HG03558 (cell line): ENCODE results near the gene OR8B2.
"Not testable (repeated sequence)": the region's sequence is repeated elsewhere in the genome, so short reads cannot be mapped to it uniquely, and the experiment has no call there.

Source experiments
- ATAC-seq: cut with Tn5 transposase; IDR thresholded peaks from one replicate; pipeline ENCODE4 v1.9.1; 2021; ENCODE audit warnings: moderate number of reproducible peaks; ENCODE audit not compliant: unreplicated experiment; ENCODE audit errors: extremely low read depth

OR8B2 gene, protein sequence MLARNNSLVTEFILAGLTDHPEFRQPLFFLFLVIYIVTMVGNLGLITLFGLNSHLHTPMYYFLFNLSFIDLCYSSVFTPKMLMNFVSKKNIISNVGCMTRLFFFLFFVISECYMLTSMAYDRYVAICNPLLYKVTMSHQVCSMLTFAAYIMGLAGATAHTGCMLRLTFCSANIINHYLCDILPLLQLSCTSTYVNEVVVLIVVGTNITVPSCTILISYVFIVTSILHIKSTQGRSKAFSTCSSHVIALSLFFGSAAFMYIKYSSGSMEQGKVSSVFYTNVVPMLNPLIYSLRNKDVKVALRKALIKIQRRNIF

GRCh38 chr11:124384399-124384798 lies at the start of gene OR8B2:
OR8B2 (minus strand) TSS chr11:124384499; CDS start chr11:124383343, 1,156 bp downstream.
- ATAC-seq, result no peak

DNA sequence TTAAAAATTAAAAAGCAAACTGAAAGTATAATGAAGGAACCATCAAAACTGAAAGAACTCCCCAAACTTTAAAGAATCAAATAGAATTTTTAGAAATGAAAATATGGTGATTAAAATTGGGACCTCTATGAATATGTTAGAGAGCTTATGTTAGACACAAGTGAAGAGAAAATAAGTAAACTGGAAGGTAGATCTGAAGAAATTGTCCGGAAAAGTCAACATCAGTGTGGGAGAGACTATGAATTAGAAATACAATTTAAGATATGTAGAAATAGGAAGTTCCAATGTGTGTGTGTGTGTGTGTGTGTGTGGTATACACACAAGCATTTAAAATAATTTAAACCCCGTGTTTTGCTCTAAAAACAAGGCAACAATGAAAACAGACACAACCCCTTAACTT lies 45.3 kb upstream of the OR8B2 start:
- no peak for ATAC-seq

- no peak for ATAC-seq
Observed at GRCh38 chr11:124424384-124424921, 40.2 kb upstream of the OR8B2 start, which contains the start of gene OR8B4. OR8B4 (minus strand) TSS chr11:124424871; CDS start chr11:124424871, 0 bp downstream.

- ATAC-seq, result no peak
Observed at GRCh38 chr11:124421043-124421442, 36.7 kb upstream of the OR8B2 start.

GRCh38 chr11:124415356-124415923 lies 31.1 kb upstream of the OR8B2 start:
- no peak for ATAC-seq

GRCh38 chr11:124409906-124410305 lies 25.6 kb upstream of the OR8B2 start:
- ATAC-seq, result no peak

GRCh38 chr11:124405581-124405980 lies 21.3 kb upstream of the OR8B2 start:
- ATAC-seq, result no peak

GRCh38 chr11:124403186-124403585 lies 18.9 kb upstream of the OR8B2 start:
- ATAC-seq, result not testable (repeated sequence)

DNA sequence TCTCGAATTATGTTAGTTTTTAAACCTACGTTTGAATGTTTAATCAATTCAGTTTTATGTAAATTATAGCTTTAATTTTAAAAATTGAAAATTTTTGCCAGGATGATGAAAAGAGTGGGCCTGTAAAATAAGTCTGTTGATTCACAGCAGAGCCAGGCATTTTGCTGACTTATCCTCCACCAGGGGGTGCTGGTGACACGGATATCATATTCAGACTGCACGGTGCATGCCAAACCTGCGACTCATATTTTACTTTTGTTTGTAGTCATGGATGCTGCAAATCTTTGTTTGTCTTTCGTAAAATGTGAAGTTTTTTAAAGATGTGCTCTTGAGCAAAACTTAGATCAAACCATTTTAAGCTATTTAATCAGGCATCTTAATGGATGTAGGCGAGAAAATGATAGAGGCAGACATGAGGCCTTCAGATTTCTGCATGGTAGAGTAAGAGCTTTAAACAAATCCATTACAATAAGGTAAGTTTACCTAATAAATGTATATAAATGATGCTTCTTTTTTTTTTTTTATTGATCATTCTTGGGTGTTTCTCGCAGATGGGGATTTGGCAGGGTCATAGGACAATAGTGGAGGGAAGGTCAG lies 18.1 kb upstream of the OR8B2 start:
- no peak for ATAC-seq

DNA sequence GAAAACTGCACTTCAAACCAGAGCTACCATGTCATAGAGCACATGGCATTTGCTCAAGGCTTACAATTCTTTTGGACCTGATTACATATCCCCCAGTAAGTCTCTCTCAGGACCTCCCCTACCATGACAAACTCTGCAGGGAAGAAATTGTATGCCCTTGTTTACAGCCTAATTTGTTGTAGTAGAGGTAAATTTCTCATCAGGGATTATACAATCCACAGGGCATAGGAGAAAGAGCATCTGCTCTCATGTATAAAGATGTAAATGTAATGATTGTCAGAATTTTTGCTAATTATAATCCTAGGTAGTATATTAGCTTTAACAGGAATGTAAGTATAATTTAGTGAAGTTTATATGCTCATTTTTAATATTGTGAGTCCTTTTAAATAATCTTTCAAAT lies 14.6 kb upstream of the OR8B2 start, which contains the start of gene OR8B3:
Gene OR8B3, minus strand, starts transcription at position 101 of the 400 bp plus-strand sequence. CDS start 1,673 bp downstream, outside the sequence.
- ATAC-seq, result no peak

GRCh38 chr11:124396847-124397246 lies 12.5 kb upstream of the OR8B2 start:
- not testable (repeated sequence) for ATAC-seq

DNA sequence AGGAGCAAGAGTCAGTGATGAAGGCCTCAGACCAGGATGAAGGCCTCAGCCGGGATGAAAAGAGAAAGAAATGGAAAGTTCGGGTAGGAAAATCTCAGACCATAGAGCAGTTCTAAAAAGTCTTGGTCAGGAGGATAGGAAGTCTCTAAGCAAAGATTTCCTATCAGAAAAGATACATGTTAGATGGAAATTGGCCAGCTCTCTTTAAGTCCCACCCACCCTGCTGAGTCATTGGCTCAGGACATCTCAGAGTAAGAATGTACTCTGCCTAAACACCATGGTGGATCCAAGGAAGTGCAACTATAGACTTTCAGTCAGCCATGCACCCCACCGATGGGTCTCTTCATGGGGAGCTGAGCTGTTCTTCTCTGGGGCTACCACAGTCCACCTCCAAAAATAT lies 10.1 kb upstream of the OR8B2 start:
- no peak for ATAC-seq

- ATAC-seq, result not testable (repeated sequence)
Observed at GRCh38 chr11:124382857-124383256, 1.4 kb downstream of the OR8B2 start.

GRCh38 chr11:124380585-124380984 lies 3.7 kb downstream of the OR8B2 start:
- no peak for ATAC-seq

- ATAC-seq, result no peak
Observed at GRCh38 chr11:124376280-124376679, 8.0 kb downstream of the OR8B2 start.

GRCh38 chr11:124359566-124359965 lies 24.7 kb downstream of the OR8B2 start:
- no peak for ATAC-seq

DNA sequence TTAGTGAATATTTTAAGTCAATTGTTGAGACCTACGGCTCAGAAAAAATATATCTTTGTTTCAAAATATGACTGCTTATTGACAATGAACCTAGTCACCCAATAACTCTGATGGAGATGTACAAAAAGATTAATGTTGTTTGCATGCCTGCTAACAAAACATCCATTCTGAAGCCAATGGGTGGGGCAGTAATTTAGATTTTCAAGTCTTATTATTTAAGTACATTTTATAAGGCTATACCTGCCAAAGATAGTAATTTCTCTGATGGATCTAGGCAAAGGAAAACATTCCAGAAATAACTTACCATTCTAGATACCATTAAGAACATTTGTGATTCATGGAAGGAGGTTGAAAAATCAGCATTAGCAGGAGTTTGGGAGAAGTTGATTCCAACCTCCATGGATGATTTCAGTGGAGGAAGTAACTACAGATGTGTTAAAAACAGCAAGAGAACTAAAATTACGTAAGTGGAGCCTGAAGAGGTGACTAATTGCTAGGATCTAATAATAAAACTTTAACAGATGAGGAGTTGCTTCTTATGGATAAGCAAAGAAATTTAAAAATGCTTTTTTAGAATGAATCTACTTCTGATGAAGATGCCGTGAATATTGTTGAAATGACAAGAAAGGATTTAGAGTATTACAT lies 37.9 kb downstream of the OR8B2 start:
- ATAC-seq, result no peak

GRCh38 chr11:124344346-124344745 lies 40.0 kb downstream of the OR8B2 start:
- no peak for ATAC-seq

- no peak for ATAC-seq
Observed at GRCh38 chr11:124340142-124340447, 44.2 kb downstream of the OR8B2 start.

DNA sequence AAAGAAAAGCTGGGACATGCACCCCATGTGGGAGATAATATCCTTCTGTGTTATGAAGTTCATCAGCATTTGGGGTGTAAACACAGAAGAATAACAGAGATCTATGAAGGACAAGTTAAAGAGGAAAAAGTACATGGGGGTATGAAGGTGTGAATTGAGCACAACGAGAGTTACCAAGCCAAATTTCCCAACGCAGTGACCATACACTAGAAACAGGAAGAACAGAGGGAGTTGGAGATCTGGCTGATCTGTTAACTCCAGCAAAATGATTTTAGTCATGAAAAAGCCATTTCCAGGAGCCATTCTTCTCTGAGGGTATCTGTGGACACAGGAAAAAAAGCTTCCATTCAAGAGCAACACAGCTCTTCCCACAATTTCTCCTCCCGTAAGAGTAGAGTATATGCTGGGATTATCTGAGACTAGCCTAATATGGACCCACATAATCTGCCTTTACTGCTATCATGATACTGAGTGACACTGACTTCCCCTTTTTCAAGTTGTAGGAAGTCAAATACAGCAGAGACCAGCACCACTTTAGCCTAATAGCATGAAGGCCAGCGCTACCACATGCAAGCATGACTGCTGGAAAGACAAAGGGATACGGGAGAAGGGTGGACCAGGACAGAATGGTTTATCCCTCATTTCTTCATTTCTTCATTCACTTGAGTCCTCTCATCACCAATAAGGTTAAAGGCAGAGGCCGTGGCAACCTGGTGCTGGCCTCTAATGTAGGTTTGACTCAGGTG lies 44.7 kb downstream of the OR8B2 start:
- ATAC-seq, result no peak
